Endometrium (tissue), 2 donors: ENCODE measurements around the gene SIGLEC7.

Experiments
- FAIRE-seq: peaks from 2 replicates; lab custom pipeline; 2012; peaks lifted over from hg19 to GRCh38; lab: Jason Lieb, UNC
- donor health status: control.
- donor health status: control.

The SIGLEC7 gene

GRCh38 chr19:51119101-51119500, 23.0 kb upstream of the SIGLEC7 start:
- no peak for FAIRE-seq

- no peak for FAIRE-seq
Observed at GRCh38 chr19:51119611-51120010, 22.5 kb upstream of the SIGLEC7 start.

GRCh38 chr19:51120160-51120559, 21.9 kb upstream of the SIGLEC7 start:
- FAIRE-seq, result no peak

GRCh38 chr19:51121257-51121656, 20.8 kb upstream of the SIGLEC7 start:
- no peak for FAIRE-seq

- no peak for FAIRE-seq
Observed at GRCh38 chr19:51122112-51122981, 19.8 kb upstream of the SIGLEC7 start.

- no peak for FAIRE-seq
Observed at GRCh38 chr19:51123381-51123800, 18.7 kb upstream of the SIGLEC7 start.

- no peak for FAIRE-seq
Observed at GRCh38 chr19:51123802-51124201, 18.3 kb upstream of the SIGLEC7 start.

- no peak for FAIRE-seq
Observed at GRCh38 chr19:51124216-51124615, 17.9 kb upstream of the SIGLEC7 start.

GRCh38 chr19:51124729-51125128, 17.4 kb upstream of the SIGLEC7 start, which contains the start of gene SIGLEC9:
SIGLEC9 (plus strand) TSS chr19:51124906; CDS start chr19:51124975, 69 bp downstream.
- no peak for FAIRE-seq

- no peak for FAIRE-seq
Observed at GRCh38 chr19:51125421-51126075, 16.6 kb upstream of the SIGLEC7 start.

GRCh38 chr19:51127032-51127431, 15.1 kb upstream of the SIGLEC7 start:
- no peak for FAIRE-seq

- no peak for FAIRE-seq
Observed at GRCh38 chr19:51127755-51128154, 14.3 kb upstream of the SIGLEC7 start.

- FAIRE-seq, result no peak
Observed at GRCh38 chr19:51128227-51128626, 13.9 kb upstream of the SIGLEC7 start.

- FAIRE-seq, result no peak
Observed at GRCh38 chr19:51129716-51130115, 12.4 kb upstream of the SIGLEC7 start.

GRCh38 chr19:51131780-51132680, 10.1 kb upstream of the SIGLEC7 start:
- FAIRE-seq, result no peak

- no peak for FAIRE-seq
Observed at GRCh38 chr19:51135004-51135403, 7.1 kb upstream of the SIGLEC7 start.

- FAIRE-seq, result no peak
Observed at GRCh38 chr19:51135986-51136762, 5.9 kb upstream of the SIGLEC7 start.

- FAIRE-seq, result no peak
Observed at GRCh38 chr19:51136851-51137551, 5.1 kb upstream of the SIGLEC7 start.

GRCh38 chr19:51137792-51138425, 4.2 kb upstream of the SIGLEC7 start:
- no peak for FAIRE-seq

GRCh38 chr19:51138549-51138979, 3.5 kb upstream of the SIGLEC7 start:
- no peak for FAIRE-seq
